ENCODE measurements around the gene MGA.

DNA sequence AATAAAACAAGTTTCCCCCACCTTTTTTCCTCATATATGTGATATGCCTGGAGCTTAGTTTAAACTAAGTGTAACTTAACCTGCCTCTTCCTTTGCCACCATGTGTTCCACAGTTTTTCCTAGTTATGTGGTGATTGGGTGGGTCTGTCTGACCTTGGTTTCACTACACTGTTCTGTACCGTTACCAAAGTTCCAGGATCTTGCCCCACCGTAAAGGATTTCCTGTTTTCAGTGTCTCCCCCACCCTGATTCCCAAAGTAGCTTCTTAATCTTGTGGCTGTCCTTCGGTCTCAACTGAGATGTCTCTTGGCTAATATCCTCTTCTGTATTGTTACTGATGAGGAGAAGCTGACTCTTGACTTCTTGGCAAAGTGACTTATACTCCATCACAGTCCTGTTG is 6.4 kb upstream of the MGA start:
- TF ChIP-seq TOX (CRISPR knock-in tag; IDR thresholded peaks at IDR 0.05; ENCODE audit: borderline replicate concordance) (no peak), CREB5 (CRISPR knock-in tag; IDR thresholded peaks at IDR 0.05; ENCODE audit: low read depth) (no peak), ZNF8 (CRISPR knock-in tag; IDR thresholded peaks at IDR 0.05) (no peak), ARNTL (CRISPR knock-in tag; IDR thresholded peaks at IDR 0.05; ENCODE audit: borderline replicate concordance, low read depth) (no peak)
- TF ChIP-seq, protein P1, sequence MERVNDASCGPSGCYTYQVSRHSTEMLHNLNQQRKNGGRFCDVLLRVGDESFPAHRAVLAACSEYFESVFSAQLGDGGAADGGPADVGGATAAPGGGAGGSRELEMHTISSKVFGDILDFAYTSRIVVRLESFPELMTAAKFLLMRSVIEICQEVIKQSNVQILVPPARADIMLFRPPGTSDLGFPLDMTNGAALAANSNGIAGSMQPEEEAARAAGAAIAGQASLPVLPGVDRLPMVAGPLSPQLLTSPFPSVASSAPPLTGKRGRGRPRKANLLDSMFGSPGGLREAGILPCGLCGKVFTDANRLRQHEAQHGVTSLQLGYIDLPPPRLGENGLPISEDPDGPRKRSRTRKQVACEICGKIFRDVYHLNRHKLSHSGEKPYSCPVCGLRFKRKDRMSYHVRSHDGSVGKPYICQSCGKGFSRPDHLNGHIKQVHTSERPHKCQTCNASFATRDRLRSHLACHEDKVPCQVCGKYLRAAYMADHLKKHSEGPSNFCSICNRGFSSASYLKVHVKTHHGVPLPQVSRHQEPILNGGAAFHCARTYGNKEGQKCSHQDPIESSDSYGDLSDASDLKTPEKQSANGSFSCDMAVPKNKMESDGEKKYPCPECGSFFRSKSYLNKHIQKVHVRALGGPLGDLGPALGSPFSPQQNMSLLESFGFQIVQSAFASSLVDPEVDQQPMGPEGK (CRISPR knock-in tag; IDR thresholded peaks at IDR 0.05; ENCODE audit: borderline replicate concordance): no peak

All from SK-N-SH treated with all-trans-retinoic acid at 6 μM for 48 hours (cell line).